ENCODE results near the gene FAM240A. TPM values are rescaled to one million over a fixed set of nuclear protein-coding genes. Genes with fewer than 3 reads are reported as not detected.

The FAM240A gene
- total RNA-seq, 4 donors from 2014 or later, result 0.50 TPM; not detected in 3

DNA sequence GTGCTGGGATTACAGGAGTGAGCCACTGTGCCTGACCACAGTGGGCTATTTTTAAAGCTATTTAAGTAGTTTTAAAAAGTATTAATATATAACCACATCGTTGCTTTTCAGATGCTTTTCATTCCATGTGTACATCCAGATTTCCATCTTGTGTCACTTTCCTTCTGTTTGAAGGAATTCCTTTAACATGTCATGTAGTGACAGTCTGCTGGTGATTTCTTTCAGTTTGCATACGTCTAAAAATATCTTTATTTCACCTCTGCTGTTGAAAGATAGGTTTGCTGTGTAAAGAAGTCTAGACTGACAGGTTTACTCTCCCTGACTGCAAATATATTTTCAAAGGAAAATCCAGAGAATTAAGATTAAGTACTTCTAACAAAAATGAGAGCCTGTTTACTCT is 12.2 kb downstream of the FAM240A start:
- H3K36me3 ChIP-seq, result no peaks in the 10 kb centered on the region
- no peak overlapping the region for H3K4me3 ChIP-seq
- H3K27me3 ChIP-seq, result peaks cover 0 to 20% (median 0%) of the 10 kb centered on the region in 4 donors
- H3K9me3 ChIP-seq, result no peaks in the 10 kb centered on the region
- no peak overlapping the region for H3K27ac ChIP-seq
- intact Hi-C loops (cut with DNase I), result loop anchor here (10.0 kb wide), 1 partner anchor 140 kb away; no protein-coding TSS in a partner anchor
- DNase-seq, result no peak
- 42 to 66% methylated on average over 2 of the region's 2 CpGs for WGBS, 2 donors
- no peak for TF ChIP-seq POLR2A (IDR thresholded peaks at IDR 0.05)
- TF ChIP-seq, protein P1, sequence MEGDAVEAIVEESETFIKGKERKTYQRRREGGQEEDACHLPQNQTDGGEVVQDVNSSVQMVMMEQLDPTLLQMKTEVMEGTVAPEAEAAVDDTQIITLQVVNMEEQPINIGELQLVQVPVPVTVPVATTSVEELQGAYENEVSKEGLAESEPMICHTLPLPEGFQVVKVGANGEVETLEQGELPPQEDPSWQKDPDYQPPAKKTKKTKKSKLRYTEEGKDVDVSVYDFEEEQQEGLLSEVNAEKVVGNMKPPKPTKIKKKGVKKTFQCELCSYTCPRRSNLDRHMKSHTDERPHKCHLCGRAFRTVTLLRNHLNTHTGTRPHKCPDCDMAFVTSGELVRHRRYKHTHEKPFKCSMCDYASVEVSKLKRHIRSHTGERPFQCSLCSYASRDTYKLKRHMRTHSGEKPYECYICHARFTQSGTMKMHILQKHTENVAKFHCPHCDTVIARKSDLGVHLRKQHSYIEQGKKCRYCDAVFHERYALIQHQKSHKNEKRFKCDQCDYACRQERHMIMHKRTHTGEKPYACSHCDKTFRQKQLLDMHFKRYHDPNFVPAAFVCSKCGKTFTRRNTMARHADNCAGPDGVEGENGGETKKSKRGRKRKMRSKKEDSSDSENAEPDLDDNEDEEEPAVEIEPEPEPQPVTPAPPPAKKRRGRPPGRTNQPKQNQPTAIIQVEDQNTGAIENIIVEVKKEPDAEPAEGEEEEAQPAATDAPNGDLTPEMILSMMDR (IDR thresholded peaks at IDR 0.05), result no peak
- H3K4me1 ChIP-seq, result peaks cover 4 to 14% (median 4%) of the 10 kb centered on the region in 3 donors

DNA sequence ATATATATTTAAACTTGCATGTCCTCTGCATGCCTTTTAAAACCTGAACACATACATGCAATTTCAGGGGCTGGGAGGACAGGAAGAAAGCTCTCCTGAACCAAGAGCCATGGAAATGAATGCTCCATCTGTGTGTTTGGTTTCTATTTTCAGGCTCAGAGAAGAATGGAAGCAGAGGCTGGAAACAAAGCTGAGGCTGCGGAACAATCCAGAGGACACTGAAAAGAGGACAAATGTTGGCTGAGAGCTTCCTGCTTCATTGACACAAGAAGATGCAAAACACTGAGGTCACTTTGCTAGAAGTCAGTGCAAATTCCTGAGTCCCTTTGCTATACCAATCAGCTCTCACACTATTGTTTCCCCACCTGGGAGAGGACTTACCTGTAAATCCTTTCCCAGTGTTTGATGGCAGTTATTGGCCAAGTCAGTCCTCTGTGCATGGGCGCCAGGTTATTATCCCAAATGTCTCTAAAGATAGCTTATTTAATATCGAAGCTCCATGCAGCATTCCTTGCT is 12.7 kb downstream of the FAM240A start:
- Histone ChIP-seq H3K4me1 (peaks cover 4 to 19% (median 8%) of the 10 kb centered on the region in 3 donors), H3K4me3 (no peak overlapping the region), H3K36me3 (no peaks in the 10 kb centered on the region), H3K27me3 (peaks cover 0 to 15% (median 0%) of the 10 kb centered on the region in 4 donors), H3K9me3 (no peaks in the 10 kb centered on the region), H3K27ac (no peak overlapping the region)
- TF ChIP-seq, protein P1 (IDR thresholded peaks at IDR 0.05), result no peak
- no peak for TF ChIP-seq POLR2A (IDR thresholded peaks at IDR 0.05)
- DNase-seq, result no peak
- WGBS, 2 donors, result 79 to 95% methylated on average over 3 of the region's 3 CpGs
- intact Hi-C loops (cut with DNase I), result loop anchor here (10.0 kb wide), 1 partner anchor 140 kb away; no protein-coding TSS in a partner anchor

DNA sequence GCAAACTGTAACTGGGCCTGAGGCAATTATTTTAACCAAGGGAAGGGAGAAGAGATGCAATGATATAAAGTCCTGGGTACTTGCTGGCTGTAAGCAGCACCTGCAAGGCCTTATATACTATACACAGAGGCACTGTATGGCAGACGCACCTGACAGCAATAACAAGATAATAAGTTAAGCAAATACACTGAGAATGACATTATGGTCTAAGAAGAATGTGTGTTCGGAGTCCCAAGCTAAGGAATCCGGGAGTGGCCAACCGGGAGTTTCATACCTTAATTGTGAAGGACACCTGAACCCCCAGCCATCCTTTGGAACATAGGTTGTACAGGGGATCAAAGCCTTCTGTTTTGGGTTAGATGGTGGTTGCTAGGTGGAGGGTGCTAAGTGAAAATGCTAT is 13.7 kb downstream of the FAM240A start:
- 77 to 88% methylated on average over 4 of the region's 4 CpGs for WGBS, 2 donors
- H3K9me3 ChIP-seq, result no peaks in the 10 kb centered on the region
- H3K27ac ChIP-seq, result no peak overlapping the region
- intact Hi-C loops (cut with DNase I), result loop anchor here (10.0 kb wide), 1 partner anchor 141 kb away; no protein-coding TSS in a partner anchor
- peaks cover 0 to 14% (median 0%) of the 10 kb centered on the region in 4 donors for H3K27me3 ChIP-seq
- TF ChIP-seq, protein P1 (IDR thresholded peaks at IDR 0.05), result no peak
- TF ChIP-seq POLR2A (IDR thresholded peaks at IDR 0.05), result no peak
- peaks cover 4 to 25% (median 11%) of the 10 kb centered on the region in 3 donors for H3K4me1 ChIP-seq
- H3K36me3 ChIP-seq, result no peaks in the 10 kb centered on the region
- DNase-seq, result no peak
- no peak overlapping the region for H3K4me3 ChIP-seq

DNA sequence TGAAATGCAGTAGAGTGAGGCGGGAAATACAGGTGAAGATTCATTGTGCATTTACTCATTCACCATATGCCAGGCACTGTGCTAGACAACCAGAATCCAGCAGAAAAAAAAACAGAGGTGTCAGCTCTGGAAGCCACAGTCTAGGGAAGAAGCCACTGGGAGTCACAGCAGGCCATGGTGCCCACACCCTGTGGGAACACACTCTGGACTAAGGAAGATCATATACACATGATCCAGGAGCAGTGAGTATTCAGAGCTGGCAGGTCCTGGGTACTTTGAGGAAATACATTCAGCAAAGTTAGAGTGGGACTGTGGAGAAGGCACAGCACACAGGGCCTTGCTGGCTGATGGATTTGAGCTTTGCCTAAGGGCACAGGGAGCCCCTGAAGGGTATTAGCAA is 14.8 kb downstream of the FAM240A start:
- no peak for TF ChIP-seq POLR2A (IDR thresholded peaks at IDR 0.05)
- TF ChIP-seq, protein P1 (IDR thresholded peaks at IDR 0.05), result no peak
- Histone ChIP-seq H3K27ac (no peak overlapping the region), H3K36me3 (no peaks in the 10 kb centered on the region), H3K9me3 (no peaks in the 10 kb centered on the region), H3K4me3 (no peak overlapping the region), H3K4me1 (peaks cover 4 to 25% (median 11%) of the 10 kb centered on the region in 3 donors), H3K27me3 (peaks cover 0 to 14% (median 0%) of the 10 kb centered on the region in 4 donors)
- DNase-seq, result no peak
- intact Hi-C loops (cut with DNase I), result loop anchor here (10.0 kb wide), 1 partner anchor 142 kb away; no protein-coding TSS in a partner anchor
- 93 to 100% methylated on average over 1 of the region's 1 CpG for WGBS, 2 donors

DNA sequence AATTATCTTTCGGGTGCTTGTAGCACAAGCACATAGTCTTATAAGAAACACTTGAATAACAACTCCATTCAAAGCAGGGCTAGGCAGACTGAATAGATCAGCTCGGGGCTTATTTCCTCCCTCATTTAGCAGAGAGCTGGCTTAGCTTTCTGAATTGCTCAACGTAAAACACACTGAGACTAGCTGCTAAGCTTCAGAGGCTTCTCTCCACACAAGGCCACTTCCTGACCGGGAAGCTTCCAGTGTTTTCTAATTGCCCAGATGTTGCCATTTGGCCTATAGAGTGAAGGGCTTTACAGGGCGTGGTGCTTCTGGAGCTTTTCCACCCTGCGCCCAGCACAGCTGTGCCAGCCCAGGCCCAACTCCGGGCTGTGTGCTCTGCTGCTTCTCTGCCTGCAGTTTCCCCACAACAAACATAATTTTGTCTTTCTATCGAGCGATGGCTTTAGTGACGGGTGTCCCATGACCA is 16.6 kb downstream of the FAM240A start:
- WGBS, 2 donors, result 48 to 52% methylated on average over 7 to 8 of the region's 10 CpGs
- H3K4me3 ChIP-seq, result peak overlapping the region in 1 of 4 donors; percentile 55

More for the DNA sequence above, 16.6 kb downstream of the FAM240A start:
- TF ChIP-seq POLR2A (IDR thresholded peaks at IDR 0.05), result no peak
- TF ChIP-seq, protein P1 (IDR thresholded peaks at IDR 0.05), result no peak
- intact Hi-C loops (cut with DNase I), result loop anchor here (10.0 kb wide), 1 partner anchor 144 kb away; no protein-coding TSS in a partner anchor
- DNase-seq, result no peak
- Histone ChIP-seq H3K4me1 (peaks cover 4 to 25% (median 11%) of the 10 kb centered on the region in 3 donors), H3K36me3 (no peaks in the 10 kb centered on the region), H3K27me3 (peaks cover 0 to 6% (median 0%) of the 10 kb centered on the region in 4 donors), H3K27ac (peak overlapping the region in 3 of 4 donors; percentile 76 to 81 (median 76)), H3K9me3 (no peaks in the 10 kb centered on the region)
